K562 (cell line): ENCODE results near the gene PIN1. TPM values are rescaled to one million over a fixed set of nuclear protein-coding genes. Genes with fewer than 3 reads are reported as not detected.

Source experiments
- FIP1L1 ChIP-seq: fragments of 200-400 bp; formaldehyde crosslinking; IDR thresholded peaks from 2 replicates; pipeline ENCODE4 v1.6.1; 2018; ENCODE audit warnings: mild to moderate bottlenecking, low read depth, low read length; ENCODE audit not compliant: poor library complexity, severe bottlenecking
- L3MBTL2 ChIP-seq: fragments of 450-650 bp; IDR thresholded peaks from 2 replicates; pipeline ENCODE4 v1.6.1; 2016; ENCODE audit warnings: mild to moderate bottlenecking, moderate library complexity
- NCOR1 ChIP-seq: fragments of 450-650 bp; IDR thresholded peaks from 2 replicates; pipeline ENCODE4 v1.6.1; 2016; ENCODE audit warnings: mild to moderate bottlenecking, moderate library complexity
- SRSF1 ChIP-seq: fragments of 200-400 bp; formaldehyde crosslinking; IDR thresholded peaks from 2 replicates; pipeline ENCODE4 v1.6.1; 2017; ENCODE audit warnings: mild to moderate bottlenecking, low read depth, low read length, moderate library complexity
- ZNF41 ChIP-seq: fragments of 250-450 bp; sonication (Bioruptor Pico); conservative IDR thresholded peaks from 2 replicates; pipeline ENCODE4 v1.4.0; 2020; ENCODE audit warnings: mild to moderate bottlenecking
- ZNF586 ChIP-seq: fragments of 450-650 bp; formaldehyde crosslinking; conservative IDR thresholded peaks from 2 replicates; pipeline ENCODE4 v1.4.0; 2020; ENCODE audit warnings: mild to moderate bottlenecking, moderate library complexity
- ZSCAN29 ChIP-seq: fragments of 450-650 bp; IDR thresholded peaks from 2 replicates; pipeline ENCODE4 v1.6.1; 2017
- polyA plus RNA-seq, 8 experiments: library from polyadenylated mRNA; depleted of rRNA in 4 of 8; stranded (reverse) in 5 of 8; unstranded in 3 of 8; fragments of >200 nt; fragmentation: Nextera tagmentation in 2 of 8; fragmentation: Illumina TruSeq in 1 of 8; extraction: Ambion mirVana in 2 of 8; extraction: Trizol in 1 of 8; gene quantifications; 2 replicates each; pipeline versions ENCODE4 v1.2.1 to v1.2.3, GENCODE V29; 2011 to 2014; ENCODE audit warnings: inconsistent platforms in 1 of 8, missing spikeins in 1 of 8
- total RNA-seq, 7 experiments: library from RNA; depleted of rRNA in 6 of 7; stranded (reverse); fragments of >200 nt in 6 of 7; fragmentation: Illumina TruSeq in 2 of 7; extraction: Trizol in 2 of 7; gene quantifications; 2 replicates each; pipeline versions ENCODE4 v1.2.1 to v1.2.3, GENCODE V29; 2011 to 2021; ENCODE audit warnings: low replicate concordance in 1 of 7
- TF ChIP-seq, protein P1 (sequence below), 2 experiments: IDR thresholded peaks in 1 of 2; conservative IDR thresholded peaks in 1 of 2; 2 replicates each; pipeline ENCODE4 v1.6.1; 2016; ENCODE audit warnings: low read depth in 2 of 2, mild to moderate bottlenecking in 1 of 2, missing compliant biosample characterization in 1 of 2, missing genetic modification characterization in 1 of 2, moderate library complexity in 1 of 2
- TF ChIP-seq, protein P2 (sequence below), 2 experiments: IDR thresholded peaks; 2 replicates each; pipeline ENCODE4 v1.6.1; 2011; ENCODE audit warnings: borderline replicate concordance in 1 of 2, control low read depth in 1 of 2, low read depth in 1 of 2, low read length in 1 of 2, mild to moderate bottlenecking in 1 of 2, mixed read lengths in 1 of 2, moderate library complexity in 1 of 2; ENCODE audit not compliant: insufficient read depth in 1 of 2, insufficient read length in 1 of 2, poor library complexity in 1 of 2, severe bottlenecking in 1 of 2; ENCODE audit errors: extremely low read depth in 1 of 2
- TF ChIP-seq, protein P3 (sequence below): fragments of 250-450 bp; sonication (Bioruptor Pico); IDR thresholded peaks from 2 replicates; pipeline ENCODE4 v1.4.0; 2020; ENCODE audit warnings: mild to moderate bottlenecking, moderate library complexity, borderline replicate concordance
- TF ChIP-seq, protein P4 (sequence below): fragments of 450-650 bp; IDR thresholded peaks from 2 replicates; pipeline ENCODE4 v1.7.1; 2018; ENCODE audit warnings: mild to moderate bottlenecking, low read depth; ENCODE audit not compliant: partially characterized antibody
- TF ChIP-seq, protein P5 (sequence below): IDR thresholded peaks from 2 replicates; pipeline ENCODE4 v1.6.1; 2016; ENCODE audit warnings: missing genetic modification characterization, missing compliant biosample characterization

PIN1 gene
- total and polyA plus RNA-seq, 9 of the 15 experiments (the other 6 are each of a cell fraction or from before 2014, with no cell fraction given) = 1.6 to 178 (median 42.5) TPM

DNA sequence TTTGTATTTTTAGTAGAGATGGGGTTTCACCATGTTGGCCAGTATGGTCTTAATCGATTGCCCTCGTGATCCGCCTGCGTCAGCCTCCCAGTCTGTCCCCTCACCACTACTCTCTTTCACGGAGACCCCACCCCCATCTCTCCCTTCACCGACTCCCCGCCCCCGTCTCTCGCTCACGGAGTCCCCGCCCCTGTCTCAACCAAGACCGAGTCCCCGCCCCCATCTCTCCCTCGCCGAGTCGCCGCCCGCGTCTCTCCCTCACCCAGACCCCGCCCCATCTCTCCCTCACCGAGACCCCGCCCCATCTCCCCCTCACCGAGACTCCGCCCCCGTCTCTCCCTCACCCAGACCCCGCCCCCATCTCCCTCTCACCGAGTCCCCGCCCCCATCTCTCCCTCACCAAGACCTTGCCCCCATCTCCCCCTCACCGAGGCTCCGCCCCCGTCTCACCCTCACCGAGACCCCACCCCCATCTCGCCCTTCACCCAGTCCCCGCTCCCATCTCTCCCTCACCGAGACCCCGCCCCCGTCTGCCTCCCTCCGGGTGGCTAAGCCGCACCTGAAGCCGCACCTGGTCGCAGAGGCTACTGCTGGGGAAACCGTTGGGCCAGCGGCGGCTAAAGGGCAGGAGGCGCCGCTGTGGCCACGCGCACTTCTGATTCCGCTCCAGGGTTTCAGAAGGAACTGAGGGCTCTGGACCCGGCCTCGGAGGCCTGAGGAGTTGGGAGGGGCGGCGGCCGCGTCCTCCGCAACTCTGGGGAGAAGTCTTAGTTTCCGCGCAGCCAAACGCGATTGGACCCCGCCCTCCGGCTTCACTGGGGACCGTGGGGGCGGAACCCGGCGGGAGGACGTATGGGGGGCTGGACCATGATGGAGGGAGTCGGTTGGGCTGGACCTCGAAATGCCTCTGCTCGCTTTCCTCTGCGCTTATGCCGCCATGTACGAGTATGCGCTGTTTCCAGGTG lies 49.5 kb upstream of the PIN1 start (continued):
- TF ChIP-seq, protein P1, sequence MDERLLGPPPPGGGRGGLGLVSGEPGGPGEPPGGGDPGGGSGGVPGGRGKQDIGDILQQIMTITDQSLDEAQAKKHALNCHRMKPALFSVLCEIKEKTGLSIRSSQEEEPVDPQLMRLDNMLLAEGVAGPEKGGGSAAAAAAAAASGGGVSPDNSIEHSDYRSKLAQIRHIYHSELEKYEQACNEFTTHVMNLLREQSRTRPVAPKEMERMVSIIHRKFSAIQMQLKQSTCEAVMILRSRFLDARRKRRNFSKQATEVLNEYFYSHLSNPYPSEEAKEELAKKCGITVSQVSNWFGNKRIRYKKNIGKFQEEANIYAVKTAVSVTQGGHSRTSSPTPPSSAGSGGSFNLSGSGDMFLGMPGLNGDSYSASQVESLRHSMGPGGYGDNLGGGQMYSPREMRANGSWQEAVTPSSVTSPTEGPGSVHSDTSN (CRISPR knock-in tag; IDR thresholded peaks at IDR 0.05; ENCODE audit: low read depth) = no peak
- TF ChIP-seq, protein P1 (tag; conservative IDR thresholded peaks at IDR 0.05; ENCODE audit: low read depth) = no peak
- TF ChIP-seq ZNF586 (CRISPR knock-in tag) (no peak), FIP1L1 (peak; percentile 59), L3MBTL2 (peak; percentile 62), ZSCAN29 (peak; percentile 70; the same call in 1 of the 2 replicates), NCOR1 (peak; percentile 15; the same call in 1 of the 2 replicates), ZNF41 (no peak), SRSF1 (no peak)
- TF ChIP-seq, protein P2, sequence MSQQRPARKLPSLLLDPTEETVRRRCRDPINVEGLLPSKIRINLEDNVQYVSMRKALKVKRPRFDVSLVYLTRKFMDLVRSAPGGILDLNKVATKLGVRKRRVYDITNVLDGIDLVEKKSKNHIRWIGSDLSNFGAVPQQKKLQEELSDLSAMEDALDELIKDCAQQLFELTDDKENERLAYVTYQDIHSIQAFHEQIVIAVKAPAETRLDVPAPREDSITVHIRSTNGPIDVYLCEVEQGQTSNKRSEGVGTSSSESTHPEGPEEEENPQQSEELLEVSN (IDR thresholded peaks at IDR 0.05; ENCODE audit: borderline replicate concordance in 1 of 2, extremely low read depth in 1 of 2, insufficient read depth in 1 of 2, insufficient read length in 1 of 2, low read depth in 1 of 2, low read length in 1 of 2, poor library complexity in 1 of 2, severe bottlenecking in 1 of 2) = peak in 1 of 2 experiments; percentile 50
- TF ChIP-seq, protein P3, sequence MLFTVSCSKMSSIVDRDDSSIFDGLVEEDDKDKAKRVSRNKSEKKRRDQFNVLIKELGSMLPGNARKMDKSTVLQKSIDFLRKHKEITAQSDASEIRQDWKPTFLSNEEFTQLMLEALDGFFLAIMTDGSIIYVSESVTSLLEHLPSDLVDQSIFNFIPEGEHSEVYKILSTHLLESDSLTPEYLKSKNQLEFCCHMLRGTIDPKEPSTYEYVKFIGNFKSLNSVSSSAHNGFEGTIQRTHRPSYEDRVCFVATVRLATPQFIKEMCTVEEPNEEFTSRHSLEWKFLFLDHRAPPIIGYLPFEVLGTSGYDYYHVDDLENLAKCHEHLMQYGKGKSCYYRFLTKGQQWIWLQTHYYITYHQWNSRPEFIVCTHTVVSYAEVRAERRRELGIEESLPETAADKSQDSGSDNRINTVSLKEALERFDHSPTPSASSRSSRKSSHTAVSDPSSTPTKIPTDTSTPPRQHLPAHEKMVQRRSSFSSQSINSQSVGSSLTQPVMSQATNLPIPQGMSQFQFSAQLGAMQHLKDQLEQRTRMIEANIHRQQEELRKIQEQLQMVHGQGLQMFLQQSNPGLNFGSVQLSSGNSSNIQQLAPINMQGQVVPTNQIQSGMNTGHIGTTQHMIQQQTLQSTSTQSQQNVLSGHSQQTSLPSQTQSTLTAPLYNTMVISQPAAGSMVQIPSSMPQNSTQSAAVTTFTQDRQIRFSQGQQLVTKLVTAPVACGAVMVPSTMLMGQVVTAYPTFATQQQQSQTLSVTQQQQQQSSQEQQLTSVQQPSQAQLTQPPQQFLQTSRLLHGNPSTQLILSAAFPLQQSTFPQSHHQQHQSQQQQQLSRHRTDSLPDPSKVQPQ (CRISPR knock-in tag) = no peak
- TF ChIP-seq, protein P4, sequence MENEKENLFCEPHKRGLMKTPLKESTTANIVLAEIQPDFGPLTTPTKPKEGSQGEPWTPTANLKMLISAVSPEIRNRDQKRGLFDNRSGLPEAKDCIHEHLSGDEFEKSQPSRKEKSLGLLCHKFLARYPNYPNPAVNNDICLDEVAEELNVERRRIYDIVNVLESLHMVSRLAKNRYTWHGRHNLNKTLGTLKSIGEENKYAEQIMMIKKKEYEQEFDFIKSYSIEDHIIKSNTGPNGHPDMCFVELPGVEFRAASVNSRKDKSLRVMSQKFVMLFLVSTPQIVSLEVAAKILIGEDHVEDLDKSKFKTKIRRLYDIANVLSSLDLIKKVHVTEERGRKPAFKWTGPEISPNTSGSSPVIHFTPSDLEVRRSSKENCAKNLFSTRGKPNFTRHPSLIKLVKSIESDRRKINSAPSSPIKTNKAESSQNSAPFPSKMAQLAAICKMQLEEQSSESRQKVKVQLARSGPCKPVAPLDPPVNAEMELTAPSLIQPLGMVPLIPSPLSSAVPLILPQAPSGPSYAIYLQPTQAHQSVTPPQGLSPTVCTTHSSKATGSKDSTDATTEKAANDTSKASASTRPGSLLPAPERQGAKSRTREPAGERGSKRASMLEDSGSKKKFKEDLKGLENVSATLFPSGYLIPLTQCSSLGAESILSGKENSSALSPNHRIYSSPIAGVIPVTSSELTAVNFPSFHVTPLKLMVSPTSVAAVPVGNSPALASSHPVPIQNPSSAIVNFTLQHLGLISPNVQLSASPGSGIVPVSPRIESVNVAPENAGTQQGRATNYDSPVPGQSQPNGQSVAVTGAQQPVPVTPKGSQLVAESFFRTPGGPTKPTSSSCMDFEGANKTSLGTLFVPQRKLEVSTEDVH = peak; percentile 43
- TF ChIP-seq, protein P5, sequence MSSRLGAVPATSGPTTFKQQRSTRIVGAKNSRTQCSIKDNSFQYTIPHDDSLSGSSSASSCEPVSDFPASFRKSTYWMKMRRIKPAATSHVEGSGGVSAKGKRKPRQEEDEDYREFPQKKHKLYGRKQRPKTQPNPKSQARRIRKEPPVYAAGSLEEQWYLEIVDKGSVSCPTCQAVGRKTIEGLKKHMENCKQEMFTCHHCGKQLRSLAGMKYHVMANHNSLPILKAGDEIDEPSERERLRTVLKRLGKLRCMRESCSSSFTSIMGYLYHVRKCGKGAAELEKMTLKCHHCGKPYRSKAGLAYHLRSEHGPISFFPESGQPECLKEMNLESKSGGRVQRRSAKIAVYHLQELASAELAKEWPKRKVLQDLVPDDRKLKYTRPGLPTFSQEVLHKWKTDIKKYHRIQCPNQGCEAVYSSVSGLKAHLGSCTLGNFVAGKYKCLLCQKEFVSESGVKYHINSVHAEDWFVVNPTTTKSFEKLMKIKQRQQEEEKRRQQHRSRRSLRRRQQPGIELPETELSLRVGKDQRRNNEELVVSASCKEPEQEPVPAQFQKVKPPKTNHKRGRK (tag) = no peak
